OCI-LY3 (cell line): Measurements from ENCODE around the gene SKOR1.

Experiments
- H2AFZ ChIP-seq: fragments of 200-600, 300-600 bp; shearing (Covaris generic); 2 replicates; pipeline ENCODE4 v1.6.0; 2014; ENCODE audit warnings: antibody characterized with exemption, low read depth, low read length
- H3K27ac ChIP-seq: fragments of 200-600, 300-600 bp; sonication (generic); 2 replicates; pipeline ENCODE4 v1.5.1; 2014; ENCODE audit warnings: mild to moderate bottlenecking, low read length, moderate library complexity, mixed read lengths
- H3K27me3 ChIP-seq: fragments of 200-600, 300-600 bp; sonication (generic); 2 replicates; pipeline ENCODE4 v1.6.1; 2014; ENCODE audit warnings: low read depth, low read length, mixed read lengths
- H3K36me3 ChIP-seq: fragments of 200-600, 300-600 bp; sonication (generic); replicated peaks from 2 replicates; pipeline ENCODE3; 2014; ENCODE audit warnings: low read depth, low read length, mixed read lengths
- H3K4me1 ChIP-seq: fragments of 300-600, 200-600 bp; sonication (generic); 2 replicates; pipeline ENCODE4 v1.6.1; 2014; ENCODE audit warnings: low read length, mixed read lengths
- H3K4me2 ChIP-seq: fragments of 200-600, 300-600 bp; sonication (generic); 2 replicates; pipeline ENCODE4 v1.6.1; 2014; ENCODE audit warnings: low read length, mixed read lengths
- H3K4me3 ChIP-seq: fragments of 300-600, 200-600 bp; sonication (generic); 2 replicates; pipeline ENCODE4 v1.5.1; 2014; ENCODE audit warnings: antibody characterized with exemption, mild to moderate bottlenecking, low read length, moderate library complexity
- H3K79me2 ChIP-seq: fragments of 300-600, 200-600 bp; shearing (Covaris generic); 2 replicates; pipeline ENCODE4 v1.6.1; 2014; ENCODE audit warnings: mild to moderate bottlenecking, low read length, mixed read lengths
- H3K9ac ChIP-seq: fragments of 300-600, 200-600 bp; shearing (Covaris generic); 2 replicates; pipeline ENCODE4 v1.6.0; 2014; ENCODE audit warnings: mild to moderate bottlenecking, low read length, moderate library complexity
- H3K9me3 ChIP-seq: fragments of 200-600, 300-600 bp; shearing (Covaris generic); 2 replicates; pipeline ENCODE4 v1.6.1; 2014; ENCODE audit warnings: low read length, mixed read lengths; ENCODE audit not compliant: insufficient read depth
- H4K20me1 ChIP-seq: fragments of 200-600, 300-600 bp; sonication (generic); 2 replicates; pipeline ENCODE4 v1.6.1; 2016; ENCODE audit warnings: low read length, mixed read lengths; ENCODE audit not compliant: insufficient read depth
- EZH2phosphoT487 ChIP-seq: fragments of 200-600 bp; shearing (Covaris generic); IDR thresholded peaks from 2 replicates; pipeline ENCODE4 v1.6.1; 2018; ENCODE audit warnings: antibody characterized with exemption, mixed run types, low read depth
- TF ChIP-seq, protein P1 (sequence below): fragments of 200-600, 300-600 bp; sonication (generic); IDR thresholded peaks from 2 replicates; pipeline ENCODE4 v1.5.1; 2014; ENCODE audit warnings: antibody characterized with exemption, low read length, low read depth

Gene SKOR1

DNA sequence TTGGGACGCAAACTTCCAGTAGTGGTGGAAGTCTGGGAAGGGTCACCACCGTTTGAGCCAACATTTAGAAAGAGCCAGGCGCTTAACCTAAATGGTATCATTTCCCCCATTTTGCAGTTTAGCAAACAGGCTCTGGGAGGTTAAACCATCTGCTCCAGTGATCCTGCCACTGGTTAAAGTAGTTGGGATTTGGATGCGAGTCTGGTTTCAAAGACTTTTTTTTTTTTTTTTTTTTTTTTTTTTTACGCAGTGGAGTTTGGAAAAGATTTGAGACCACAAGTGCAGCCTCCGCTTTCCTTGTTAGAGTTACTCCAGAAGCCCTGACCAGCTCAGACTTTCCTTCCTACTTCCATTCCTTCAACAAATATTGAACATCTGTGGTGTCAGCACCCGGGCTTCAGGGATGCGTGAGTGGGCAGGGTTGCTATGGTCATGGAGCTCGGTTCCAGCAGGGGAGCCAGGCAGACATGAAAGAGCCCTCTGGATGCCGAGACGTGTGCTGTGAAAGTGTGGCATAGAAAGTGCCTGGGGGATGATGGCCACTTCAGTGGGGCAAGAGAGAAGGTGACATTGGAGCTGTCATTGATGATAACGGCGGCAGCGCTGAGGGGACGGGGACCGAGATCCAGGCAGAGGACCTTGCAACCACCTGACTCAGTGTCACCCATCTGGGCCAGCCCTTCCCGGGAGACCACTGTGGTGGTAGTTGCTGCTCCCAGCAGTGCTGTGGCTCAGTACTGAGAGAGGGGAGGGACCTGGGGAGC is 15.6 kb downstream of the SKOR1 start:
- no peaks in the 10 kb centered on the region for H3K9me3 ChIP-seq
- no peak for TF ChIP-seq EZH2phosphoT487
- TF ChIP-seq, protein P1, sequence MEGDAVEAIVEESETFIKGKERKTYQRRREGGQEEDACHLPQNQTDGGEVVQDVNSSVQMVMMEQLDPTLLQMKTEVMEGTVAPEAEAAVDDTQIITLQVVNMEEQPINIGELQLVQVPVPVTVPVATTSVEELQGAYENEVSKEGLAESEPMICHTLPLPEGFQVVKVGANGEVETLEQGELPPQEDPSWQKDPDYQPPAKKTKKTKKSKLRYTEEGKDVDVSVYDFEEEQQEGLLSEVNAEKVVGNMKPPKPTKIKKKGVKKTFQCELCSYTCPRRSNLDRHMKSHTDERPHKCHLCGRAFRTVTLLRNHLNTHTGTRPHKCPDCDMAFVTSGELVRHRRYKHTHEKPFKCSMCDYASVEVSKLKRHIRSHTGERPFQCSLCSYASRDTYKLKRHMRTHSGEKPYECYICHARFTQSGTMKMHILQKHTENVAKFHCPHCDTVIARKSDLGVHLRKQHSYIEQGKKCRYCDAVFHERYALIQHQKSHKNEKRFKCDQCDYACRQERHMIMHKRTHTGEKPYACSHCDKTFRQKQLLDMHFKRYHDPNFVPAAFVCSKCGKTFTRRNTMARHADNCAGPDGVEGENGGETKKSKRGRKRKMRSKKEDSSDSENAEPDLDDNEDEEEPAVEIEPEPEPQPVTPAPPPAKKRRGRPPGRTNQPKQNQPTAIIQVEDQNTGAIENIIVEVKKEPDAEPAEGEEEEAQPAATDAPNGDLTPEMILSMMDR = no peak
- H3K27ac ChIP-seq = peak overlapping the region; percentile 85

DNA sequence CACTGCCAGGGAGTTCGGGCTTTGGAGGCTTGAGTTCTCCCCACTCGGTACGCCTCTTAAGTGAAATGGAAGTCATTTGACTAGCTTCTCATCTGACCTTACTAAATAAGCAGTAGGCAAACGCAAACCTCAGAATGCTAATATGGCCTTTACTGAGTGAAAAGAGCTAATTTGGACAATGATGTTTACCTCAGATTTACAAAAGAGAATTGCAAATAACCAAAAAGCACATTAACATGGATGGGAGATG is 16.1 kb downstream of the SKOR1 start:
- Histone ChIP-seq H3K79me2 (no peaks in the 10 kb centered on the region), H3K4me2 (peak overlapping the region; percentile 96), H2AFZ (no peak overlapping the region), H4K20me1 (no peaks in the 10 kb centered on the region), H3K9me3 (no peaks in the 10 kb centered on the region), H3K36me3 (no peaks in the 10 kb centered on the region), H3K4me1 (peaks cover 10% of the 10 kb centered on the region), H3K27me3 (0 out of 2 replicates have a peak, but pooled peaks cover 7% of the 10 kb centered on the region), H3K4me3 (peak overlapping the region; percentile 85), H3K27ac (no peak overlapping the region), H3K9ac (peak overlapping the region; percentile 95)
- TF ChIP-seq EZH2phosphoT487 = no peak
- TF ChIP-seq, protein P1 = no peak

More for the DNA sequence above, 15.6 kb downstream of the SKOR1 start:
- Histone ChIP-seq H2AFZ (peak overlapping the region; percentile 82), H3K4me3 (peak overlapping the region; percentile 85), H3K36me3 (no peaks in the 10 kb centered on the region), H3K79me2 (no peaks in the 10 kb centered on the region), H3K9ac (peak overlapping the region; percentile 95), H3K4me2 (peak overlapping the region; percentile 96), H3K27me3 (peaks cover 9% of the 10 kb centered on the region; the same call in 1 of the 2 replicates), H3K4me1 (peaks cover 12% of the 10 kb centered on the region), H4K20me1 (no peaks in the 10 kb centered on the region)

DNA sequence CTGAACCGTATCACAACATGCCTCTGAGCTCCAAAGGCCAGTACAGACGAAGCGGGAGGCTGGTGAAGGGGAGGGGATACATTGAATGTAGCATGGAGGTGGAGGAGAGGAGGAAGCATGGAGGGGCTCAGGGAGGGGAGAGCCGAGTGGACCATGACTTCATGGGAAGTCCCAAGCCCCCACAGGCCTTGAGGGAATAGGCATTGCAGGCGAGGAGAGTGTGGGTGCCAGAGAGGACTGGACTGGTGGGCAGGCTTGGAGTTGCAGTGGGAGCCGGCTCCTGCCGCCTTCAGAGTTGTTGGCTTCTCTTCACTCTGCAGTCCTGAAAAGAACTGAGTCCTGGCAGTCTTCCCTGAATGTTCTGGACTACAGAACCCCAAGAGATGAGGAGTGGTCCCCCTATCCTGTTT is 17.8 kb downstream of the SKOR1 start:
- H3K9me3 ChIP-seq = no peaks in the 10 kb centered on the region
- no peaks in the 10 kb centered on the region for H3K79me2 ChIP-seq
- no peak overlapping the region for H2AFZ ChIP-seq
- no peaks in the 10 kb centered on the region for H3K36me3 ChIP-seq
- H3K27ac ChIP-seq = no peak overlapping the region
- H3K4me2 ChIP-seq = no peak overlapping the region
- TF ChIP-seq, protein P1 = no peak
- TF ChIP-seq EZH2phosphoT487 = no peak
- H3K4me1 ChIP-seq = peaks cover 10% of the 10 kb centered on the region
- H3K4me3 ChIP-seq = no peak overlapping the region
- H4K20me1 ChIP-seq = no peaks in the 10 kb centered on the region
- H3K9ac ChIP-seq = no peak overlapping the region
- H3K27me3 ChIP-seq = no peaks in the 10 kb centered on the region

DNA sequence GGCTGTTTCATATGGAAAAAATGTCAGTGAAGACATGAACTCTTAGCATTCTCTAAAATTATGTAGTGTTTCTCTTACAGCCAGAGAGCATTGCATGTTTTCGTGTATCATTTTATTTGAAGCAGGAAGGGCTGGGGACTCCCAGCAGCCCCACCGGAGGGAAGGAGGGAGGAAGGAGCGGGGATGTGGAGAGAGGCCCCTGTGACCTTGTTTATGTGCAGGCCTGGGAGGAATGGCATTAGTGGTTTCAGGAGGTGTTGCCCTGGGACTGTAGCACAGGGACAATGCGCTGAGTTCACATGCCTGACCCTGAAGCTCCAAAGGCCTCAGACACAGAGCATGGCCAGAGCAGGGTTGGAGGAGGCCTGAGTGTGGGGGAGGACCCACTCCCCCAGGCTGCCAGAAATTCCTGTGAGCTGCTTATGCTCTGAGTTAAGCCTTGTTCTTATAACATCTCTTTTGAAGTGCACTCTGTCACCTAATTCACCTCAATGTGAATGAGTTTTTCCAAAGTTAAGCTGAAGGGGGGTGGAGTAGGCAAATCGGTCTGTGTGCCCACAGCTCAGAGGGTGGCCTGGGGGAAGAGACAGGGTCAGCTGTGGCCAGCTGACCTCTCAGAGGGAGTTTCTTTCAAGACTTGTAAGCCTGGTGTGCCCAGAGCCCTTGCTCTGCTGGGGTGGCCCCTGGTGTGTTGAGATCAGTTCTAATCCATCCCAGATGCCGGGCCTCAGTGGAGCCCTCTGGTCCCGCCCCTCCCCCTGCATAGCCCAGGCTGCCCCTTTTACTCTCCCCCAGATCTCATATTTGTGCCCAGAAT is 18.5 kb downstream of the SKOR1 start:
- Histone ChIP-seq H3K36me3 (no peaks in the 10 kb centered on the region), H3K4me2 (no peak overlapping the region), H3K79me2 (no peaks in the 10 kb centered on the region), H3K27ac (no peak overlapping the region), H2AFZ (no peak overlapping the region), H3K9me3 (no peaks in the 10 kb centered on the region), H3K27me3 (no peaks in the 10 kb centered on the region), H3K9ac (no peak overlapping the region), H3K4me3 (no peak overlapping the region), H3K4me1 (peaks cover 10% of the 10 kb centered on the region), H4K20me1 (no peaks in the 10 kb centered on the region)
- TF ChIP-seq, protein P1 = no peak
- TF ChIP-seq EZH2phosphoT487 = no peak
